Urinary bladder (tissue), 4 donors: ENCODE results near the gene JAML. TPM values are rescaled to one million over a fixed set of nuclear protein-coding genes. Genes with fewer than 3 reads are reported as not detected.

ENCODE experiments used
- DNase-seq: peaks from one replicate; pipeline ENCODE4 v3.0.0-alpha.2; 2015; ENCODE audit errors: extremely low spot score
- H3K27ac ChIP-seq: one replicate; pipeline ENCODE4 v1.5.1; 2013; ENCODE audit warnings: low read depth, mild to moderate bottlenecking, moderate library complexity
- H3K36me3 ChIP-seq: one replicate; pipeline ENCODE4 v1.6.1; 2013; ENCODE audit warnings: mild to moderate bottlenecking, moderate library complexity; ENCODE audit not compliant: insufficient read depth
- H3K4me1 ChIP-seq: one replicate; pipeline ENCODE4 v1.6.1; 2013; ENCODE audit warnings: mild to moderate bottlenecking, moderate library complexity; ENCODE audit not compliant: insufficient read depth
- H3K4me3 ChIP-seq: one replicate; pipeline ENCODE4 v1.5.1; 2013; ENCODE audit warnings: low read depth, low read length
- WGBS: extraction: QIAGEN DNeasy Blood & Tissue Kit; methylation state at CpG from one replicate; pipeline ENCODE4 v1.1.7; 2013; 5-methylcytosine and 5-hydroxymethylcytosine counted together
- polyA plus RNA-seq: library from polyadenylated mRNA; stranded (reverse); fragments of 200-250 nt; gene quantifications from one replicate; pipeline ENCODE4 v1.2.3, GENCODE V29; 2013
- total RNA-seq: library from RNA; depleted of rRNA; stranded (reverse); fragments of >200 nt; gene quantifications from one replicate; pipeline ENCODE4 v1.2.3, GENCODE V29; 2014
- donor health status: healthy with polysubstance abuse.
- donor health status: healthy.

The JAML gene
- total and polyA plus RNA-seq, 2 donors = 6.0 to 6.5 TPM

DNA sequence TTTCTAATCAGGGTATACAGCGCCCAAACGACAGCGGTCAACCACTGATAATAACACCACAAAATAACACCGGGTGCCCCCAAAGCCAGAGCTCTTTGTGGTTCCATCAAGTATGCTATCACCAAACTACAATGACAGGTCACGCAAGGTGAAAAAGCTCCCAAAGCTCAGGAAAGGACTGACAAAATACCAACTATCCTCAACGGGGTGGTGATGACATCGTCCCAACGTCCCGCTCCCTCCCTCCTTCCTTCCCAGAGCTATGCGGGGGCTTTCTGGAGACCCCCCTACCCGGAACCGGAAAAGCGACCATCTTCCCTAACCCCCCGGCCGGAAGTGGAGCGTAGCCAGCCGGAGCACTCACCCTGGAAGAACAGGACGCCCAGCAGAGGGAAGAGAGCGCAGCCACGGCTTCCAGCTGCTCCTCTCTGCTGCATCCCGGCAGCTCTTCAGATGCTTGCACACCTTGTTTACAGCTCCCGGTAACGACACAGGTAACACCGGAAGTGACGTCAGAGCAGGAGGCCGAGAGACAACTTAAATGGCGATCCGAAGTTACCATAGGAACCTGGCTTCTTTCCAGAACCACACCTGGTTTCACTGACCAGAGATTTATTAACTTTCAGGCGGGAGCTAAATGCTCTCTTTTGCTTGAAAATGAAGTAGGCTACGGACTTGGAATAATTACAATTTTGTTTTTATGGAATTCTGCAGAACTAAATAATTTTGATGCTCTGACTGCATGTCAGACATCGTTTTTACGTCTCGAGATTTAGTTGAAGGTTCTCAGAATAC is 27.2 kb upstream of the JAML start, which contains the start of gene MPZL3:
MPZL3 (minus strand) TSS at position 508 of the 795 bp plus-strand sequence; CDS start at position 437, 71 bp downstream.
- H3K36me3 ChIP-seq = no peaks in the 10 kb centered on the region
- 2% methylated on average over 33 of the region's 33 CpGs for WGBS
- peak; percentile 94 for DNase-seq
- H3K27ac ChIP-seq = peak within 1 kb of the TSS; percentile 86
- H3K4me3 ChIP-seq = peak within 1 kb of the TSS; percentile 65
- H3K4me1 ChIP-seq = no peaks in the 10 kb centered on the region

DNA sequence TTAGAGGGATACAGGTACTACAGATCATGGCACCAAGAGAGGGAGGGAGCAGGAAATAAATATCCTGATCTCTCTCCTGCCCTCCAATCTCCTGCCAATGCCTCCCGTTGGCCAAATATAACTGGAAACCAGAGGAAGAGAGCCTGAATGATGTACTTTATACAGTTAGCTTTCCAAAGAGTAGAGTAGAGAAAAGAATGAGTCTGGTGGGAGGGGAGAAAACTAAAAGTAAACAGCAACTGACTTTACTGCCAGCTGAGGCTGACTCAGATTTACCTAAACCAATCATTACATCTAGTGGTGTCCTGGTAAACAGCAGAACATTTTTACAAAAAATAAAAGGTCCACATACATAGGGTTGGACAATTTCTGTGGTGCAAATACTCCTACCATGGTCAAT is 22.2 kb upstream of the JAML start:
- no peaks in the 10 kb centered on the region for H3K36me3 ChIP-seq
- peaks cover 1% of the 10 kb centered on the region for H3K4me1 ChIP-seq
- 59% methylated on average over 1 of the region's 1 CpG for WGBS
- no peak for DNase-seq
- H3K27ac ChIP-seq = no peak overlapping the region
- no peak overlapping the region for H3K4me3 ChIP-seq

DNA sequence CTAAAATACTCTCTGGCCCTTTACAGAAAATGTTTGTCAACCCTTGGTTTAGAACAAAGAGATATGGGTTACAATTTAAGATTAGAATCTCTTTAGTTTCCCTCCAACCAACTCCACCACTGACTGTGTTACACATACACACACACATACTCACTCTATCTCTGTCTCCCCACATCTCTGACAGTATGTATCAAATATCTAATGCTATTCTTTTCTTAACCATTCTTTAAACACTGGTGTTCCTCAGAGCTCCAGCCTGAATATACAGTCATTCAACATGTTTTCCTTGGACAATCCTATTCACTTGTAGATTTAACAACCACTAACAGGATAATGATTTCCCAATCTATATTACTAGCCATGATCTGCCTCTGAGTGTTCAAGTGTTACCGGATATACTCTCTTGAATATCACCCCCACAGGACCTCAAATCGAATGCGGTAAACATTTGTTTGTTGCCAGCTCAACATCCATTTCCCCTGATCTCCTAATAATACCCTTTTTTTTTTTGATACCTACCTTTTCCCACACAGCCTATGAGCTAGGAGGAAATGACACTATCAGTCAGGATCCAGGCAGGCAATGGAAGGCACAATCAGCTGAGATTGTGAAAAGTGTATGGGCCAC is 21.2 kb upstream of the JAML start:
- H3K4me1 ChIP-seq = peaks cover 1% of the 10 kb centered on the region
- no peak overlapping the region for H3K27ac ChIP-seq
- no peaks in the 10 kb centered on the region for H3K36me3 ChIP-seq
- 93% methylated on average over 3 of the region's 3 CpGs for WGBS
- H3K4me3 ChIP-seq = no peak overlapping the region
- DNase-seq = no peak

DNA sequence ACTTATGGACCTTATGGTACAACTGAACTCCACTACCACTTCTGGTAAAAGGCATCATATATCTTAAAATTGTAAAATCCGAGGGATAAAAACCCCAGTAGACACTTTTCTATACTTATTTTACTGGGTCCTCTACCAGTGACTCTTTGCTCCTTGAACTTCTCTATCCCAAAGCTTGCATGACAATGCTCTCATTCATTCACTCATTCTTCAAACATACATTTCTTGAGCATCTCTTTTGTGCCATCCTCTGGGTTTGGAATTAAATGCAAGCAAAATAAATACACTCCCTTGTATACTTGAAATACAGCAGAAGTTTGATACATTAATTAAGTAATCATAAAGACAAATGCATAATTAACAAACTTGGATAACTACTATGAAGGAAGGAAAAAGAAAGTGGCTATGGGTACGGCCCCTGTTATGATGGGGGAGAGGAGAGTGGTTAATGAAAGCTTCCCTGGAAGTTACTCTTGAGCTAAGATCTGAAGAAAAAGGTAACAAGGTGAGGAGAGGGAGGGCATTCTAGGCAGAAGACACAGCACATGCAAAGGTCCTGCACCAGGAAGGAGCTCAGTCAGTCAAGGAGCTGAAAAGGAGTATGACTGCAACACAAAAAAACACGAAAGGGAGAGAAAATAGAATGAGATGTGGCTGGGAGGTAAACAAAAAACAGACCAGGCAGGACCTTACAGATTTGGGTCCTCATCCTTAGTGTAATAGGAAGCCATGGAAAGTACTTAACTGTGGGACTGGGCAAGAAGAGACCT is 19.4 kb upstream of the JAML start:
- H3K4me3 ChIP-seq = no peak overlapping the region
- H3K36me3 ChIP-seq = no peaks in the 10 kb centered on the region
- DNase-seq = no peak
- H3K4me1 ChIP-seq = peaks cover 1% of the 10 kb centered on the region
- WGBS = 78% methylated on average over 3 of the region's 3 CpGs
- H3K27ac ChIP-seq = no peak overlapping the region

DNA sequence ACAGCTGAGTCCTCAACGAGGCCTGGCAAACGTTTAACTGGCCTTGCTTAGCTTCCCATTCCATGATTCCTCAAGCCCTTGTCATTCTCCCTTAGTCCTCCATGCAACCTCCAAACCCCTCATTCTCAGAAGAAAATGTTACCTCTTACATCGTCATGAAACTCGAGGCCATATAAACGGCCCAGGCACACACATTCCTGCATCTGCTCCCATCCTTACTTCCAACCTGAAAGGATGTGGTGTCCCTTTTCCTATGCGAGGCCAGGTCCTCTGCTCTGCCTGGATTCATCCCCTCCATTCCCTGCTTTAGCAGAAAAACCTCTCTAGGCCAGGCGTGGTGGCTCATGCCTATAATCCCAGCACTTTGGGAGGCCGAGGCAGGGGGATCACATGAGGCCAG is 18.4 kb upstream of the JAML start:
- H3K27ac ChIP-seq = no peak overlapping the region
- 57% methylated on average over 8 of the region's 8 CpGs for WGBS
- no peaks in the 10 kb centered on the region for H3K36me3 ChIP-seq

DNA sequence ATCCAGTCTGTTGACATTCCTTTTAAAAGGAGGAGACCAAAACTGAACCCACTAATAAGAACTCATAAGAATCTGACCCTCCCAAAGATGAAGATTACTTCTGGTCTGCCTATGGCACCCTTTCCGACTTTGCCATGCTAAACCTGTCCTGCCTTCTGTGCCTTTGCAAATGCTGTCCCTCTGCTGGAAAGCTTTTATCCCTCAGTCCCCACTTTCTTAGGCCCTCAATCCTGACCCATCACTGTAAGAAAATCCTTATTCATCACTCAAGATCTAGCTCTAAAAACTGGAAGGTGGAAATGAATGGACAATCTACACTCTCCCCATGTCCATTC is 16.9 kb upstream of the JAML start:
- Histone ChIP-seq H3K4me1 (peaks cover 1% of the 10 kb centered on the region), H3K36me3 (no peaks in the 10 kb centered on the region), H3K4me3 (no peak overlapping the region), H3K27ac (peak overlapping the region; percentile 66)
- WGBS = 68% methylated on average over 1 of the region's 1 CpG
- DNase-seq = no peak

More for the DNA sequence above, 18.4 kb upstream of the JAML start:
- DNase-seq = no peak
- H3K4me3 ChIP-seq = no peak overlapping the region
- peaks cover 1% of the 10 kb centered on the region for H3K4me1 ChIP-seq

DNA sequence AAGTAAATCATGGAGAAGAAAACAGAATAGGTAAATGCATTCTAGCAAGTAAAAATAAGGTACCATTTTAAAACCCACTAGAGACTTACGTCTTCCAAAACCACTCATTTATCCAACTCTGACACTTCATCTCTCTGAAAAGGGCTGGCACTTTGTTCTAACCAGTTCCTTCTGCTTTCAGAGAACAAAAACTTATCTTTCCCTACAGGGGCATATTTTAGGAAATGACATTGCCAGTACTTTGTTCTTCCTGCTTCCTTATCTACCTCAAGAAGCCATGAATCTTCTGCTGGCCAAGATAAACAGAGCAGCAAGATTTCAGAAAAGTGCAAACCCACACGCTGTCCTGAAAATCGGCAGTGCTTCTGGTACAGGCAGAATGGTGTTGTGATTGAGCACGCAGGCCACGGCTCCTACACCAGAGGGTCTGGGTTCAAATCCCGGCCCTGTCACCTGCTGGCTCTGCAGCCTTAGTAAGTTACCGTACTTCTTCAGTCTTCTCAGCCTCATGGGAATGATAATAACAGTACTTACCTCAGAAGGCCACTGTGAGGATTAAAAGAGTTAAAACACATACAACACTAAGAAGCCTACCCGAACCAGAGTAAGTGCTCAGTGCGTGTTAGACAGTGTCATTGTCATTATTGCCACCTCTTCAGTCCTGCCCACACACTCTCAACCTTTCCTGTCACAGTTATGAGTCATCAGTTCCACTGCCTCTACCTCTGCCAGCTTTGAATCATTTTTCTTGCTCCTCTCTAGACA is 16.4 kb upstream of the JAML start:
- H3K36me3 ChIP-seq = no peaks in the 10 kb centered on the region
- DNase-seq = peak; percentile 66
- peak overlapping the region; percentile 73 for H3K27ac ChIP-seq
- no peak overlapping the region for H3K4me3 ChIP-seq
- WGBS = 58% methylated on average over 9 of the region's 9 CpGs
- peaks cover 1% of the 10 kb centered on the region for H3K4me1 ChIP-seq

DNA sequence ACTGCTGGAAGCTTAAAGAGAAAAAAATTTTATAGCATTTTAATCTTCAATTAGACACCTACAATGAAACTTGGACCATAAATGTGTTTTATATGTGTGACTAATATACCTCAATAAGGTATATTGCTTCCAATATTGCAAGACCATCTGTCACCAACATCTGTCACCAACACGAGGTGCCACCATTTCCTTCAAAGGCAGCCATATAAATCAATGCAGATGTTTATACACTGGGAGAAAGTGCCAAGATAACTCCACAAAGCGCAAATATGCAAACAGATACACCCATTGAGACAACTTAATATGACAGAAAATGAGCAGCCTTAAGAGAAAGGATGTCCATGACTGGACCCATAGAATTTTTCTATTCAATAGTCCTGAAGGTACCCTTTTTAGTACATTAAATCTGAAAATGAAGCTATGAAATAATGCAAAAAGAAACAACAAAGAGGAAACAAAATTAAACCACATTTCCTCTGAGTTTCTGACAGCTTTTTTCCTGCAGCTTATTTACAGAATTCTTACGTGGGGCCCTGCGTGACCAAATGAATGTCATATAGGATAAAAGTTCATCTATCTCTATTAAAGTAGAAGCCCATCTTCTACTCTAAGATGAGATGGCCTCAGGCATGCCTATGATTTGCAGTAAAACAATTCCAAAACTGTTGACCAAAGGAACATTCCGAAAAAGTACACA is 14.8 kb upstream of the JAML start:
- H3K4me3 ChIP-seq = no peak overlapping the region
- 66% methylated on average over 5 of the region's 5 CpGs for WGBS
- H3K36me3 ChIP-seq = no peaks in the 10 kb centered on the region
- no peak overlapping the region for H3K27ac ChIP-seq
- DNase-seq = no peak
- no peaks in the 10 kb centered on the region for H3K4me1 ChIP-seq

DNA sequence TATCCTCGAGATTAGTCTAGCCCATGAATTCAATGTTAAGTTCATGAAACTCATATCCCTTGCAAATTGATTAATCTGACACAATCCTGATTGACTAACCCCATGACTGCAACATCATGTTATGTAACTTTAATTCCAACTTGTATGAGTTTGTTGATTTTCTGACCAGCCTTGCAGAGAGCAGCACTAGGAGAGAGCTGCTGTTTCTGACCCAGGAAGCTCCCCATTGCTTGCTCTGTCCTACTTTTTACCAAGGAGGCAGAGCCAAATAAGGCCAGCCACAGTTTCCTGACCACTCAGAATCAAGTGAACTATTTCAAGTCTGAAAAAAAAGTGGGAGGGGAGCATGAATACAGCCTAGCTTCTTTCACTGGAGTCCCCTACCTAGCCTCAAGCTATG is 14.1 kb upstream of the JAML start:
- 82% methylated on average over 1 of the region's 1 CpG for WGBS
- Histone ChIP-seq H3K36me3 (no peaks in the 10 kb centered on the region), H3K4me1 (no peaks in the 10 kb centered on the region), H3K4me3 (no peak overlapping the region), H3K27ac (no peak overlapping the region)
- DNase-seq = no peak

DNA sequence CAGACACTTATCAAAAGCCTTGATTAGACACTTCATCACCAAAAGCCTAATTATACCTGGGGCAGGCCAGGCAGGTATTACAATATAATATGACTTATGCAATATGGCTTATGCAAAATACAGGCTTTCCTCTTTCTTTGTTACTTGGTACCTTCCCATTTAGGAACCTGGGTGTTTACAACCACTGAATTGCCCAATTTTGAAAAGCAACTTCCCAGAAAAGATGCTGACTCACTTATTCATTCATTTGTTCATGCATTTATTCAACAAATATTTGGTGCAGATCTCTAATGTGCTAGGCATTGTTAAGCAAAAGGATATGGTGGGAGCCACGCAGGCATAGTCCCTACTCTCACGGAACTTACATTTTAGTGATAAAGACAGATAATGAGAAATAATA is 13.6 kb upstream of the JAML start:
- H3K4me3 ChIP-seq = no peak overlapping the region
- H3K36me3 ChIP-seq = no peaks in the 10 kb centered on the region
- WGBS = 90% methylated on average over 2 of the region's 2 CpGs
- no peak for DNase-seq
- no peak overlapping the region for H3K27ac ChIP-seq
- no peaks in the 10 kb centered on the region for H3K4me1 ChIP-seq

DNA sequence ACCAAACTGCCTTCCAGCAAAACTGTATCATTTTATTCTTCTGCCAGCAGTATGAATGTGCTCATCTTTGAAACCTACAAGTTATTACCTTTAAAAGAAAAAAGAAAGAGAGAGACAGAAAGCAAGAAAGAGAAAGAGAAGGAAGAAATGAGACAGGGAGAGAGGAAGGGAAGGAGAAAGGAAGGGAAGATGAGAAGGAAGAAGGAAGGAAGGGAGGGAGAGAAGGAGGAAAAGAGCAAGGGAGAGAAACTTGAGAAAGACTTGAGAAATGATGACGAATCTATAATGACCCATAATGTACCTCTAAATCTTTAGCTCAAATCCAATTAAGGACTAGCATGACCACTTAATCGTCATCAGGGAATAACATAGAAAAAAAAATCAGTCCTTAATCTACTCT is 11.4 kb upstream of the JAML start:
- no peak overlapping the region for H3K27ac ChIP-seq
- no peak overlapping the region for H3K4me3 ChIP-seq
- H3K4me1 ChIP-seq = no peaks in the 10 kb centered on the region
- DNase-seq = no peak
- 58% methylated on average over 2 of the region's 2 CpGs for WGBS
- no peaks in the 10 kb centered on the region for H3K36me3 ChIP-seq

DNA sequence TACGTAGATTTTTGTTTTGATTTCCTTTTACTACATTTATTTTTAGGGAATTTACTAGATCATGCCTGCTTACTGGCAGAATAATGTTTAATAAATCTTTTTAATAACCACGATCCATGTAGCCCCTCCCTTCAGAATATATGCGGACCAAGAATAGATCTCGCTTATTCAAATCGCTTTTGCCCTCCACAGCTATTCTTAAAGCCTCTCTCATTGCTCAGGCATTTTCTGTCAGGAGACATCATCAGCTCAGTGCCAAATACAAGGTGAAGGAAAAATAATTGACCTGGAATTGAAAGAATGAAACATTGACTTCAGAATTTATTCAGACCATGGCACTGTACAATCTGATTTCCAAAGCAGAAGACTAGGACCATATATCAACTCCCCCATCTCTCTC is 10.0 kb upstream of the JAML start:
- H3K27ac ChIP-seq = no peak overlapping the region
- WGBS = 86% methylated on average over 5 of the region's 5 CpGs
- H3K4me3 ChIP-seq = no peak overlapping the region
- DNase-seq = no peak
- no peaks in the 10 kb centered on the region for H3K36me3 ChIP-seq
- H3K4me1 ChIP-seq = no peaks in the 10 kb centered on the region

DNA sequence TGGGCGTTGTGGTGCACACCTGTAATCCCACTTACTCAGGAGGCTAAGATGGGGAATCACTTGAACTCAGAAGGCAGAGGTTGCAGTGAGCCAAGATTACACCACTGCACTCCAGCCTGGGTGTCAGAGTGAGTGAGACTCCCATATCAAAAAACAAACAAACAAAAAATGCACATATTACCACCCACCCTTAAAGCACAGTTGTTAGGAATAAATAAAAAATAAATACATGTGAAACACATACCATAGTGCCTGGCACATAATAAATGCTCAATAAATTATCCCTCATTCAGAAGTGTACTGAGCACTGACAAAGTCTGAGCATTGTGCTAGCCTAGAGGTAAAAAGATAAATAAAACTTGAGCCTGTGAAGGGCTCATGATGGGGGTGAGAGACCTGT is 9.0 kb upstream of the JAML start:
- Histone ChIP-seq H3K27ac (no peak overlapping the region), H3K4me3 (no peak overlapping the region), H3K4me1 (no peaks in the 10 kb centered on the region), H3K36me3 (no peaks in the 10 kb centered on the region)
- no peak for DNase-seq
- 79% methylated on average over 1 of the region's 1 CpG for WGBS
